Left lung (tissue), 10 donors: ENCODE data around the gene CTSF. TPM values are rescaled to one million over a fixed set of nuclear protein-coding genes. Genes with fewer than 3 reads are reported as not detected.
"Not testable (repeated sequence)": the region's sequence is repeated elsewhere in the genome, so short reads cannot be mapped to it uniquely, and the experiment has no call there.

Experiments
- ATAC-seq: fragments of 200-7000 bp; cut with Tn5 transposase; one replicate; pipeline ENCODE4 v1.9.1; 2020; ENCODE audit warnings: moderate library complexity
- DNase-seq, 4 donors: peaks; one replicate each; pipeline ENCODE4 v3.0.0-alpha.2; 2013 to 2020
- H3K27ac ChIP-seq, 2 donors: fragments of 200-600 bp; sonication (generic) in 1 of 2; one replicate each; pipeline versions ENCODE4 v1.5.0 to v1.8.0; 2020 to 2021
- H3K27me3 ChIP-seq, 2 donors: fragments of 200-600 bp; sonication (generic) in 1 of 2; one replicate each; pipeline versions ENCODE4 v1.5.0 to v1.8.0; 2020 to 2021
- H3K36me3 ChIP-seq, 2 donors: fragments of 200-600 bp; sonication (generic) in 1 of 2; one replicate each; pipeline versions ENCODE4 v1.5.0 to v1.8.0; 2020 to 2021
- H3K4me1 ChIP-seq, 2 donors: fragments of 200-600 bp; one replicate each; pipeline ENCODE4 v1.8.0; 2021
- H3K4me3 ChIP-seq, 2 donors: fragments of 200-600 bp; sonication (generic) in 1 of 2; one replicate each; pipeline versions ENCODE4 v1.5.0 to v1.8.0; 2020 to 2021; ENCODE audit warnings: mild to moderate bottlenecking in 1 of 2
- H3K9me3 ChIP-seq, 2 donors: fragments of 200-600 bp; sonication (generic) in 1 of 2; one replicate each; pipeline versions ENCODE4 v1.5.0 to v1.8.0; 2020 to 2021
- intact Hi-C, 2 donors: fragments of 100-400 bp; cut with DNase I; formaldehyde crosslinking; loops; one replicate each; pipeline versions ENCODE4 v1.11.2 to v1.14.2; 2022
- polyA plus RNA-seq, 6 donors: library from polyadenylated mRNA; unstranded; fragments of 120-200 nt; gene quantifications; one replicate each; pipeline ENCODE4 v1.2.1, GENCODE V29; 2013; ENCODE audit not compliant: insufficient read length in 6 of 6
- total RNA-seq, 2 donors: library from RNA; stranded (reverse); fragmentation: NEBNext Ultra II Directional; extraction: Animal tissue kit (Norgen Biotek cat#: 25700); gene quantifications; one replicate each; pipeline ENCODE4 v1.2.1, GENCODE V29; 2021
- TF ChIP-seq, protein P1 (sequence below), 2 donors: fragments of 200-600 bp; sonication (generic) in 1 of 2; IDR thresholded peaks; one replicate each; pipeline versions ENCODE4 v1.5.0 to v1.8.0; 2021; ENCODE audit warnings: antibody characterized with exemption in 2 of 2
- donor health status: DM: no; HTN: yes; CAD: no.
- donor health status: DM: no; HTN: no; CAD: no.

Gene CTSF
- total and polyA plus RNA-seq, 8 donors, result 10.8 to 56.9 (median 42.7) TPM

DNA sequence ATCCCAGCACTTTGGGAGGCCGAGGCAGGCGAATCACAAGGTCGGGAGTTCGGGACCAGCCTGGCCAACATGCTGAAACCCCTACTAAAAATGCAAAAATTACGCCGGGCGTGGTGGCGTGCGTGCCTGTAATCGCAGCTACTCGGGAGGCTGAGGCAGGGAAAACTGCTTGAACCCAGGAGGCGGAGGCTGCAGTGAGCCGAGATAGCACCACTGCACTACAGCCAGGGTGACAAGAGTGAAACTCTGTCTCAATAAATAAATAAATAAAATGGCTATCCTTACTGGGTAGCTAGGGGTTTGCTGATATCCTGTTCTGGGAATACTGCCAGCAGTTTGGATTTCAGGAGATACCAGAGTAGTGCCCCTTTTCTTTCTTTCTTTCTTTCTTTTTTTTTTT, 45.7 kb upstream of the CTSF start:
- Histone ChIP-seq H3K36me3 (no peaks in the 10 kb centered on the region), H3K9me3 (no peaks in the 10 kb centered on the region), H3K4me1 (peaks cover 10 to 26% of the 10 kb centered on the region in 2 donors), H3K4me3 (no peak overlapping the region), H3K27me3 (no peaks in the 10 kb centered on the region), H3K27ac (no peak overlapping the region)
- TF ChIP-seq, protein P1, sequence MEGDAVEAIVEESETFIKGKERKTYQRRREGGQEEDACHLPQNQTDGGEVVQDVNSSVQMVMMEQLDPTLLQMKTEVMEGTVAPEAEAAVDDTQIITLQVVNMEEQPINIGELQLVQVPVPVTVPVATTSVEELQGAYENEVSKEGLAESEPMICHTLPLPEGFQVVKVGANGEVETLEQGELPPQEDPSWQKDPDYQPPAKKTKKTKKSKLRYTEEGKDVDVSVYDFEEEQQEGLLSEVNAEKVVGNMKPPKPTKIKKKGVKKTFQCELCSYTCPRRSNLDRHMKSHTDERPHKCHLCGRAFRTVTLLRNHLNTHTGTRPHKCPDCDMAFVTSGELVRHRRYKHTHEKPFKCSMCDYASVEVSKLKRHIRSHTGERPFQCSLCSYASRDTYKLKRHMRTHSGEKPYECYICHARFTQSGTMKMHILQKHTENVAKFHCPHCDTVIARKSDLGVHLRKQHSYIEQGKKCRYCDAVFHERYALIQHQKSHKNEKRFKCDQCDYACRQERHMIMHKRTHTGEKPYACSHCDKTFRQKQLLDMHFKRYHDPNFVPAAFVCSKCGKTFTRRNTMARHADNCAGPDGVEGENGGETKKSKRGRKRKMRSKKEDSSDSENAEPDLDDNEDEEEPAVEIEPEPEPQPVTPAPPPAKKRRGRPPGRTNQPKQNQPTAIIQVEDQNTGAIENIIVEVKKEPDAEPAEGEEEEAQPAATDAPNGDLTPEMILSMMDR (IDR thresholded peaks at IDR 0.05), result no peak
- intact Hi-C loops, result no loop called here
- ATAC-seq (no peak), DNase-seq (peak in 2 of 4 donors; percentile 44 to 60)

DNA sequence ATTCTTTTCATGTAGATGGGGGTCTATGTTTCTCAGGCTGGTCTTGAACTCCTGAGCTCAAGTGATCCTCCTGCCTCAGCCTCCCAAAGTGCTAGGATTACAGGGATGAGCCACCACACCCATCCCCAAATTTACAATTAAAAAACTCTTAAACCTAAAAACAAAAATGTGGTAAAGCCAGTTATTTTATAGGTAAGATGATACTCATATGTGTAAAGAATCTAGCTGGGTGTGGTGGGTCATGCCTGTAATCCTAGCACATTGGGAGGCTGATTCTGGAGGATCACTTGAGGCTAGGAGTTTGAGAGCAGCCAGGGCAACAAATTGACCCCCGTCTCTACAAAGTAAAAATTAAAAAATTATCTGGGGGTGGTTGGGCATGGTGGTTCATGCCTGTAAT, 44.1 kb upstream of the CTSF start:
- DNase-seq (no peak), ATAC-seq (no peak)
- Histone ChIP-seq H3K9me3 (no peaks in the 10 kb centered on the region), H3K27me3 (no peaks in the 10 kb centered on the region), H3K36me3 (no peaks in the 10 kb centered on the region), H3K4me3 (no peak overlapping the region), H3K27ac (no peak overlapping the region), H3K4me1 (peaks cover 0 to 18% of the 10 kb centered on the region in 2 donors)
- intact Hi-C loops, result no loop called here
- TF ChIP-seq, protein P1 (IDR thresholded peaks at IDR 0.05), result no peak

DNA sequence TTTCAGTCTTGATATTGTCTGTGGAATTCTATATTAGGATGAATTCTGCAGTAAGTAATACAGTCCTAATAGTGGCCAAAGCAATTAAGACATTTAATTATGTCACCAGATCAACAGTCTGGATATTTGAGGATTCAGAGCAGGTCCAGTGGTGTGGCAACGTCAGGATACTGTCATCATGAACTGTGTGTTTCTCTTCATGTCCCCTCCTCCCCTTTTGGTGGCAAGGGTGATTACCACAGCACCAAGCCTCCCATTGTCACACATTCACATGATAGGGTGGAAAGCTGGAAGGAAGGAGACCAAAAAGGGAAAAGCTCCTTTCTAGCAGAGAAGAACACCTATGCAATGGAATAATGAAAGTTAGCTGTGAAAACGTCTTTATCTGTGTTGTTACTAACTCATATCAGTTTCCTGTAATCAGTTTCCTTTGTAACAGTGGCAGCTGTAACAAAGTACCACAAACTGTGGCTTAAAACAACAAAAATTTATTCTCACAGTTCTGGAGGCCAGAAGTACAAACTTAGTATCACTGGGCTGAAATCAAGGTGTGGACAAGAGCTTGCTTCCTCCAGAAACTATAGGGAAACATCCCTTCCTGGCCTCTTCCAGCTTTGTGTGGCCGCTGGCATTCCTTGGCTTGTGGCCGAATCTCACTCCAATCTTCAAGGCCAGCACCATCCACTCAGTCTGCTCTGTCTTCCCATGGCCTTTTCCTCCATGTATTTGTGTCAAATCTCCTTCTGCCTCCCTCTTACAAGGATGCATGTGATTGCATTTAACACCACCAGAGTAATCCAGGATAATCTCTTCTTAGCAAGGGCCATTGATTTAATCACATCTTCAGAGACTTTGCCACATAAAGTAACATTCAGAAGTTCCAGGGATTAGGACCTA, 41.6 kb upstream of the CTSF start:
- intact Hi-C loops, result no loop called here
- no peak overlapping the region for H3K27ac ChIP-seq
- no peak for ATAC-seq
- no peaks in the 10 kb centered on the region for H3K27me3 ChIP-seq
- DNase-seq, result no peak
- H3K9me3 ChIP-seq, result no peaks in the 10 kb centered on the region
- H3K4me3 ChIP-seq, result no peak overlapping the region
- H3K4me1 ChIP-seq, result peaks cover 0 to 8% of the 10 kb centered on the region in 2 donors
- peaks cover 0 to 16% of the 10 kb centered on the region in 2 donors for H3K36me3 ChIP-seq
- TF ChIP-seq, protein P1 (IDR thresholded peaks at IDR 0.05), result no peak

DNA sequence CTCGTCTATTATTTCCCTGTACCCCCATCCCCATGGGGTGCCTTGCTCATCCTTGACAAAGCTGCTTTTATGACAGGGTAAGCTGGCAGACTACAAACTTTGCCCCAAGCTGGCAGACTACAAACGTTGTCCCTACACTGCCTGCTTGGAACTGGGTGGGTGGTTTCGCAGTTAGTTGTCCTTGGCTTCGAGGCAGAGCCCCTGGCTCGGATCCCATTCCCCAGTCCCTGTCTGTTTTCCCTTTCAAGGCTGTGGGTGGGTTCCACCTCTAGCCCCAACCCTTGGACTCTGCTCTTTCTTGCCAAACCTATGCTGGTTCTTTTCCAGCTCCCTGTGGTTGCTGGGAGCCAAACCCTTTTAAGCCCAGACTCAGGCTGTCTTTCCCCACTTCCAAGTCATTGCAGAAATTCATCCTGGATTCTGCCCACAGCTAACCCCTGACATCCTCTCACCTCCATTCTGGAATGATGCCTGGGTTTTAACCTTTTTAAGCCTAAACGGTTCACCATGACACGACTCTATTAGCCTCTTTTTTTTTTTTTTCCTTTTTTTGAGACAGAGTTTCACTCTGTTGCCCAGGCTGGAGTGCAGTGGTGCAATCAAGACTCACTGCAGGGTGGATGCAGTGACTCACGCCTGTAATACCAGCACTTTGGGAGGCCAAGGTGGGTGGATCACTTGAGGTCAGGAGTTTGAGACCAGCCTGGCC, 38.9 kb upstream of the CTSF start:
- TF ChIP-seq, protein P1 (IDR thresholded peaks at IDR 0.05), result no peak
- H3K9me3 ChIP-seq, result no peaks in the 10 kb centered on the region
- H3K36me3 ChIP-seq, result peaks cover 0 to 33% of the 10 kb centered on the region in 2 donors
- H3K4me1 ChIP-seq, result peaks cover 0 to 7% of the 10 kb centered on the region in 2 donors
- intact Hi-C loops, result no loop called here
- no peak overlapping the region for H3K4me3 ChIP-seq
- peak overlapping the region; percentile 13 to 18 for H3K27ac ChIP-seq
- no peaks in the 10 kb centered on the region for H3K27me3 ChIP-seq
- ATAC-seq (peak; percentile 60), DNase-seq (peak in 2 of 4 donors; percentile 13 to 51)

DNA sequence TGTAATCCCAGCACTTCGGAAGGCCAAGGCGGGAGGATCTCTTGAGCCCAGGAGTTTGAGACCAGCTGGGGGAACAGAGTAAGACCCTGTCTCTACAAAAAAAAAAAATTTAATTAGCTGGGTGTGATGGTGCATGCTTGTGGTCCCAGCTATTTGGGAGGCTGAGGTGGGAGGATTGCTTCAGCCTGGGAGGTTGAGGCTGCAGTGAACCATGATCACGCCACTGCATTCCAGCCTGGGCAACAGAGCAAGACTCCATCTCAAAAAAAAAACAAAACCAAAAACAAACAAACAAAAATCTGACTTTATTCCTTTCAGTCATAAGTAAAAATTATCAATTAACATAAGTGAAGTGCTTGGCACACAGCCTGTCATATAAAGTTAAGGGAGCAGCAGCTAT, 38.2 kb upstream of the CTSF start:
- intact Hi-C loops, DNase-seq, H3K27me3 ChIP-seq, ATAC-seq, H3K9me3 ChIP-seq, H3K4me3 ChIP-seq, H3K4me1 ChIP-seq: not testable (repeated sequence)
- Histone ChIP-seq H3K27ac (peak overlapping the region in 1 of 2 donors; percentile 13), H3K36me3 (peaks cover 0 to 36% of the 10 kb centered on the region in 2 donors)
